ENCODE results near the gene MIEN1. TPM values are rescaled to one million over a fixed set of nuclear protein-coding genes. Genes with fewer than 3 reads are reported as not detected.
A peak's percentile ranks its signal among the peaks of the same experiment; 100 is the strongest.

Gene MIEN1
- total RNA-seq, 1 donor from 2014 or later, result 43.4 TPM

GRCh38 chr17:39696731-39697130 is 33.6 kb downstream of the MIEN1 start:
- Mint-ChIP-seq H3K36me3 (ENCODE audit: insufficient read depth) (no peaks in the 10 kb centered on the region), H3K4me1 (ENCODE audit: low read depth) (peaks cover 33% of the 10 kb centered on the region), H3K4me3 (ENCODE audit: low read depth) (no peak overlapping the region), H3K9me3 (ENCODE audit: low read depth) (no peaks in the 10 kb centered on the region), H3K27me3 (no peaks in the 10 kb centered on the region), H3K27ac (no peak overlapping the region)
- no peak for TF ChIP-seq CTCF (IDR thresholded peaks at IDR 0.05; ENCODE audit: unreplicated experiment)
- DNase-seq (ENCODE audit: low spot score, unreplicated experiment), result no peak

GRCh38 chr17:39695089-39695474 is 35.2 kb downstream of the MIEN1 start:
- Mint-ChIP-seq H3K36me3 (ENCODE audit: insufficient read depth) (no peaks in the 10 kb centered on the region), H3K27ac (peak overlapping the region; percentile 91), H3K4me1 (ENCODE audit: low read depth) (peaks cover 24% of the 10 kb centered on the region), H3K4me3 (ENCODE audit: low read depth) (no peak overlapping the region), H3K27me3 (no peaks in the 10 kb centered on the region), H3K9me3 (ENCODE audit: low read depth) (no peaks in the 10 kb centered on the region)
- DNase-seq (ENCODE audit: low spot score, unreplicated experiment), result no peak
- no peak for TF ChIP-seq CTCF (IDR thresholded peaks at IDR 0.05; ENCODE audit: unreplicated experiment)

GRCh38 chr17:39694593-39694992 is 35.7 kb downstream of the MIEN1 start:
- TF ChIP-seq CTCF (IDR thresholded peaks at IDR 0.05; ENCODE audit: unreplicated experiment), result no peak
- no peak for DNase-seq (ENCODE audit: low spot score, unreplicated experiment)
- Mint-ChIP-seq H3K27me3 (no peaks in the 10 kb centered on the region), H3K36me3 (ENCODE audit: insufficient read depth) (no peaks in the 10 kb centered on the region), H3K9me3 (ENCODE audit: low read depth) (no peaks in the 10 kb centered on the region), H3K4me3 (ENCODE audit: low read depth) (no peak overlapping the region), H3K4me1 (ENCODE audit: low read depth) (peaks cover 22% of the 10 kb centered on the region), H3K27ac (peak overlapping the region; percentile 62)

GRCh38 chr17:39688945-39689344 is 41.4 kb downstream of the MIEN1 start:
- no peak for TF ChIP-seq CTCF (IDR thresholded peaks at IDR 0.05; ENCODE audit: unreplicated experiment)
- DNase-seq (ENCODE audit: low spot score, unreplicated experiment), result no peak
- no peaks in the 10 kb centered on the region for H3K27me3 Mint-ChIP-seq
- H3K27ac Mint-ChIP-seq, result peak overlapping the region; percentile 97
- H3K36me3 Mint-ChIP-seq (ENCODE audit: insufficient read depth), result peaks cover 7% of the 10 kb centered on the region
- no peaks in the 10 kb centered on the region for H3K9me3 Mint-ChIP-seq (ENCODE audit: low read depth)
- peak overlapping the region; percentile 97 for H3K4me3 Mint-ChIP-seq (ENCODE audit: low read depth)
- peaks cover 11% of the 10 kb centered on the region for H3K4me1 Mint-ChIP-seq (ENCODE audit: low read depth)

GRCh38 chr17:39688475-39688835 is 41.9 kb downstream of the MIEN1 start:
- peaks cover 7% of the 10 kb centered on the region for H3K36me3 Mint-ChIP-seq (ENCODE audit: insufficient read depth)
- DNase-seq (ENCODE audit: low spot score, unreplicated experiment), result no peak

More at GRCh38 chr17:39688475-39688835, 41.9 kb downstream of the MIEN1 start:
- Mint-ChIP-seq H3K9me3 (ENCODE audit: low read depth) (no peaks in the 10 kb centered on the region), H3K4me3 (ENCODE audit: low read depth) (peak overlapping the region; percentile 97), H3K27me3 (no peaks in the 10 kb centered on the region), H3K4me1 (ENCODE audit: low read depth) (peaks cover 11% of the 10 kb centered on the region), H3K27ac (peak overlapping the region; percentile 97)
- no peak for TF ChIP-seq CTCF (IDR thresholded peaks at IDR 0.05; ENCODE audit: unreplicated experiment)

Data from progenitor cell of endocrine pancreas (in vitro differentiated cells).